Stimulated activated CD8-positive, alpha-beta memory T cell treated with anti-CD3 and anti-CD28 coated beads, Interleukin-7, amount 100 ng/mL, for 48 hours (primary cell): ENCODE measurements around the gene PRKD2.
"Not testable (repeated sequence)": the region's sequence is repeated elsewhere in the genome, so short reads cannot be mapped to it uniquely, and the experiment has no call there.

ENCODE experiments used
- DNase-seq, 2 donors: peaks; one replicate each; pipeline ENCODE4 v3.0.0-alpha.2; 2020; ENCODE audit warnings: low read depth in 1 of 2; ENCODE audit errors: extremely low read depth in 1 of 2

PRKD2 gene

DNA sequence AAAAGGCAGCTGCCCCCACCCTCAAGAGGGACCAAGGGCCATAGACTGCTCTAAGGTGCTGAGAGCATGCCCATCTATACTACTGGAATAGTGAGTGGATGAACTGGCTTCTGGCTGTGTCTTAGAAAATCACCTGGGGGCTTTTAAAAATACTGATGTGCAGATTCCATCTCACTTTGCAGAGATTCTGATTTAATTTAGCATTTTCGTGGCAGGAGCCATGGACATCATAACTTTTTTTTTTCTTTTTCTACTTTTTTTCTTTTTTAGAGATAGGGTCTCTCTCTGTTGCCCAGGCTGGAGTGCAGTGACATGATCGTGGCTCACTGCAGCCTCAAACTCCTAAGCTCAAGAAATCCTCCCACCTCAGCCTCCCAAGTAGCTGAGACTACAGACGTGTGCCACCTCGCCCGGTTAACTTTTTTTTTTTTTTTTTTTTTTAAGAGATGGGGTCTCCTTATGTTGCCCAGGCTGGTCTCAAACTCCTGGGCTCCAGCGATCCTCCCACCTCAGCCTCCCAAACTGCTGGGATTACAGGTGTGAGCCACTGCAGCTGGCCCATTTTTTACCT lies 4.1 kb downstream of the PRKD2 start:
- not testable (repeated sequence) for DNase-seq

DNA sequence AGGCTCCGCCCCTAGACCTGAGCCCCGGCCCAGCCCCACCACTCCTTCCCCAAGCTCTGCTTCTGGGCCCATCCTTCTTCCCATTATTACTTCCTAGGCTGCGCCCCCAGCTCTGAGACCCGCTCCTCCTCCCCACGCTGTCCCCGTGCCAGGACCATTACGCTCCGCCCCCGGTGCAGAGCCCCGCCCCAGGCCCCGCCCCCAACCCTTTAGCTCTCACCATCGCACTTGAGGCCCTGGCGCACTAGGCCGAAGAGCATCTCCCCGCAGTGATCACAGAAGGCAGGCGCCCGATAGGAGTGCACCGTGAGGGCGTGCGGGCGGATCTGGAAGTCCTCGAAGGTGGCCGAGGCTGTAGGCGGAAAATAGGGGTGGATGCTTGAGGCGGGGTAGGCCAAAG lies 6.2 kb downstream of the PRKD2 start:
- no peak for DNase-seq

DNA sequence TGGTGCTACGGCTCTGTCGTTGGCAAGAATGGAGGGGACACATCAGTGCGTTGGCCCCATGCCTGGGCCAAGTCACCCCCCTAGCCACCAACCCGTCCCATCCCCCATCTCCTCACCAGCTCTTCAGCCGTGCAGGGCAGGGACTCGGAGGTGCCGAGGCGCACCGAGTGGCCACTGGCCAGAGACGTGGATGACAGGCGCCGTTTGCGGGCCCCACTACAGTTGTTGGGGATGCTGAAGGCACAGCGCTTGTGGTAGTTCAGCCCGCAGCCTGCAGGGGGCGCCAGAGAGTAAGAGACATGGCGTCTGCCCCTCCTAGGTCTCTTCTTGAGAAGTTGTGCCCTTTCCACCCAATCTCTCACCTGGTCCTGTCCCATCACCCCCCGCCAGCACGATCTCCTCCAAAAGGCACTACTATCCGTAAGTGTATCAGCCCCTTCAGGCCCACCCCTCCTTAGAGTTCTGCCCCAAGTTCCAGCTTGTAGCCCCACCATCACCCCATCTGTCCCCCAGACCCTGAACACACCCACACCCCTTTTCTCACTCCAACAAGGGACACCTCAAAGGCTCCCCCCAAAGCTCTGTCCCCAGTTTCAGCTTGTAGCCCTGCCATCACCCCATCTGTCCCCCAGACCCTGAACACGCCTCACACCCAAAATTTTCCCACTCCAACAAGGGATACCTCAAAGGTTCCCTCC lies 12.4 kb downstream of the PRKD2 start:
- DNase-seq, result peak; percentile 61 to 68

DNA sequence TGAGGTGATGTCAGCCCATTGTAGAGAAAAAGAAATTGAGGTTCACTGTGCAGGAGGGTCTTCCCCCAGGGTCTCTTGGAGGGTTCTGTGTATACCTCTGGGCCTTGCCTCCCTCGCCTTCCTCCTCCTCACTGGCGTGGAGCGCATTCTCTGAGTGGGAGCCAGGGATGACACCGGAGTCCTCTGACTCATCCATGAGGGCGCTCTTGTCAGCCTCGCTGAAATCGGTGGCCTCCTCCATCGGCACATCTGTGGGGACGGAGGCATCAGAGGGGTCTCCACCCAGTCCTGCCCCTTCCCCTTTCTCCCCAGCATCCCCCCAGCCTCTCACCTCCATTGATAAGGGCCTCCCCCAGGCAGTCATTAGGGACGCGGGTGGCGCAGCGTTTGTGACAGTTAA lies 16.2 kb downstream of the PRKD2 start:
- DNase-seq, result no peak

DNA sequence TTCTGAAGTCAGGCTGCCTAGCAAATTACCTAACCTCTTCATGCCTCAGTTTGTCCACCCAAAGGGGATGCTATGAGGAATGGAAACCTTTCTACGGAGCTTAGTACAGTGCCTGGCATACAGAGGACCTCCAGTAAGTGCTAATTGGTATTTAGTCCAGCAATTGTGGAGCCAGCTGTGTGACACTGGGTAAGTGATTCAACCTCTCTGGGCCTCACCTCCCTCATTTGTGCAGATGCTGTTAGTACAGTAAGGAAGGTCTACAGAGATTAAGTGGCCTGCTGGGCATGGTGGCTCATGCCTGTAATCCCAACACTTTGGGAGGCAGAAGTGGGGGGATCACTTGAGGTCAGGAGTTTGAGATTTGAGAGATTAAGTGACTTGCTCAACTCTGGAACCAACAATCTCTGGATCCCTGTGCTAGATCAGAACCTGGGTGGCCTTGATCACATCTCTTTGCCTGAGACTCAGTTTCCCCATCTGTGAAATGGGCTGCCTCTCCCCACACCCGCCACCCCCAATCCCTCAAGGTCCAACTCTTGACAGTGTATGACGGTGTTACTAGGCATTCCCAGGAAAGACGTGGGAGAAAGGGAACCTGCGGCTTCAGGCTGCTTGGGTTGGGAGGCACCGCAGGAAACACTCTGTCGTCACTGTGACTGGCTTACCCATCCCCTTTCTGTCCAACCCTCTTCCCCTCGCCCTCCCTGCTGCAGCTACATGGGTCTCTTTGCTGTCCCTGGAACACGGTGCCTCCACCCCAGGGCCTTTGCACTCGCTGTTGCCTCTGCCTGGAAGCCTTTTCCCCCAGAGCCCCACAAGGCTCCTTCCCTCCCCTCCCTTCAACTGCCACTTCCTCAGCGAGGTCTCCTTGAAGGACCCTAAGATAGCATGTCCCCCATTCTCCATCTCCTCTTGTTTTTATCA lies 18.3 kb downstream of the PRKD2 start:
- DNase-seq, result no peak

DNA sequence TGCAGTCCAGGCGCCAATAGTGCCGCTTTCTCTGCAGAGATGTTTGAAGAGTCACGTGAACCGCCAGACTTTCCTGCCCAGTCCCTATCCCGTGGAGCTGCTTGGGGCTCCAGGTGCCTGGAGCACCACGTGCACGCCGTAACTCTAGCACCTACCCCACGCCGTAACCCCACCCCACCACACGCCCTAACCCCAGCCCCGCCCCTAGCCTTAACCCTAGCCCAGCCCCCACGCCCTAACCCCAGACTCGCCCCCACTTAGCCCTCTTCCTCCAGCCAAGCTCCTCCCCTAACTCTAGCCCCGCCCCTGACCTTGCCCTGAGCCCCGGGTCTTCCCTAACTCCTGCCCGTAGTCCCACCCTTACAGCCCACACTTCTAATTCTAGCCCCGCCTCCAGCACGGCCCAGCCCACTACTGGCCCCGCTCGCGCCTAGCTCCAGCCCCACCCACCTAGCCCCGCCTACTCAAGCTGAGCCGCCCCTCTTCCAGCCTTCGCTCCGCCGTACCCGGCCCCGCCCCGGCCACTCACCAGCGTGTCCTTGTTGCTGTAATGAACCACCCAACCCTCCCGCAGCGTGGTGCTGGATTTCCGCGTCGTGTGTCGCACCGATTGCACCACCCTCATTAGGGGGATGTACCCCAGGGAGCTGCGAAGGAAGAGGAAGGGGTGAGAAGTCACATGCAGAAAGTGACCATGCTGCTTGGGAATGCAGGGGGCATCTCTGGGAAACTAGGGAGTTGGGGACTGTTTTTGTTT lies 19.5 kb downstream of the PRKD2 start:
- no peak for DNase-seq

DNA sequence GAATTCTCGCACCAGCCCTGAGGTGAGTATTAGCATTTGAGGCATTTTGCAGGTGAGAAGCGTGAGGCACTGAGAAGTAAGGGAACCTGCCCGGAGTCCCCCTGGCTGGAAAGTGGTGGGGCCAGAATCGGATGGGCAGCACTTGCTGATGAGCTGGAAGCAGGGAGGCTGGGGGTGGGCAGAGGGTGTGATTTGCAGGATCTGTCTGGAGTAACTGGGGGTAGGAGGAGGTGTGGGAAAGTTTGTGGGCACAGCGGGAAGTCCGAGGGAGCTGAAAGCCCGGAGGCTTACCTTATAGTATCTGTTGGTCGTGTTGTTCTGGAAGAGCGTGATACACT lies 20.1 kb downstream of the PRKD2 start:
- no peak for DNase-seq

DNA sequence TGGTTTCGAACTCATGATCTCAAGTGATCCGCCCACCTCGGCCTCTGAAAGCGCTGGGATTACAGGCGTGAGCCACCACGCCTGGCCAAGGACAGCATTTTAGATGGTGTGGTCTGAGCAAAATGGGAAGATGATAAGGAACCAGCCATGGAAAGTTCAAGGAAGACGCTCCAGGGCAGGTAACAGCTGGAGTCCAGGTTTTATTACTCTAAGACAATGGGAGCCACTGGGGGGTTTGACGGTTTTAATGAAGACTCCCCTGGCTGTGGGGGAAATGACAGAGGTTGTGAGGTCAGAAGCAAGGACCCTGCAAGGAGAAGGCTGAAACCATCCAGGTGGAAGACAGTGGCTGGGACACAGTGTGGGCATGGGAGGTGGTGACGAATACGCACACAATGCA lies 20.9 kb downstream of the PRKD2 start:
- DNase-seq, result no peak

DNA sequence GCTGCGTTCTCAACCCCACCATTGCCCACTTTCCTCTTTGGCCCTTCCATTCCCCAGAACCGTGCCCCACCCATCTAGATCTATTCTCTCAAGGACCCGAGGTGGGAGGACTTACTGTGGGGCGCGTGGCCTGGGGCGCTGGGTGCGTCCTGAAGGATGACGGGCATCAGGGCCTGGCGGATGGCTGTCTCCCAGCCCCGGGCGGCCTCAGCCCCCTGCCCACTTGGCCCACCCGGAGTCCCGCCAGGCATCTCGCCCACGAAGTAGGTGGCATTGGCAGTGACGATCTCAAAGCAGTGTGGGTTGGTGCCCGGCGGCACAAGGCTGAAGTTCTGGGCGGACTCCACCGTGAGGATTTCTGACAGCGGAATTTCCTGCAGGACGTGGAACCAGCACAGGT lies 23.2 kb downstream of the PRKD2 start:
- DNase-seq, result no peak

DNA sequence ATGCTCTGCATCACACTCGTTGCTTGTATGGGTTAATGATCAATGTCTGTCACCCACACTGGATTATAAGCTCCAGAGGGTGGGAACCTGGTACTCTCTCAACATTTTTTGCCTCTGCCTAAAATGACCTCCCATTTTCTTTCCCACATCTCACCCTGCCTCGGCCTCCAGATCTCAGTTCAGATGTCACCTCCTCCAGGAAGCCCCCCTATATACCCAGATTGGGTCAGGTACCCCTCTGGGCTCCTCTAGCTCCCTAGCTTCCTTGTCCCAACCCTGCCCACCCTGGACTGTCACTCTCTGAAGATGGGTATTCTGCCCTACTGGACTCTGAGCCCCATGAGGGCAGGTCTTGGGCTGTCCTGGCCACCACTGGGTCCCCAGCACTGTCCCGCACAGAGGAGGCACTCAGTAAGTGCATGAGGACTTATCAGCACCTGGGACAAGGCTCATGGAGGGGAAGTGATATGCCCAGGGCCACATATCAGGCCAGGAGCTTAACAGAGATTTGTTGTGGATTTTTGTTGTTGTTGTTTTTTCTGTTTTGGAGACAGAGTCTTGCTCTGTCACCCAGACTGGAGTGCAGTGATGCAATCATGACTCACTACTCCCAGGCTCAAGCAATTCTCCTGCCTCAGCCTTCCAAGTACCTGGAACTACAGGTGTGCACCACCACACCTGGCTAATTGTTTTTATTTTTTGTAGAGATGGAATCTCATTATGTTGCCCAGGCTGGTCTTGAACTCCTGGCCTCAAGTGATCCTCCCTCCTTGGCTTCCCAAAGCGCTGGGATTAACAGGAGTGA lies 23.8 kb downstream of the PRKD2 start:
- no peak for DNase-seq

DNA sequence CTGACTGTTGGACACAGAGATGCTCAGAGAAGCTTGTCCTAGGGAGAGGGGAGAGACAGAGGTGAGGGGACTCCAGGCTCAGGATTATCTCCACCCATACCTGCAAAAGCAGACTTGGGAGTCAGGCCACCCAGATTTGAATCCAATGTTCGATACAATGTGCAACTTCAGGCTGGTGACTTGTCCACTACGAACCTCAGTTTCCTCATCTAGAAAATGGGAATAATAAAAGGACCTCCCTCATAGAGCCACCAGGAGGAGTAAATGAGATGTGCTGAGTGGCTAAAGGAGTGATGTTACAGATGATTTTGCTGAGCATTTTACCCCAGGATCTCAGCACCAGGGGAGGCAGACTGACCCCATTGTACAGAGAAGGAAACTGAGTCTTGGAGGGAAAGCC lies 25.0 kb downstream of the PRKD2 start:
- no peak for DNase-seq

DNA sequence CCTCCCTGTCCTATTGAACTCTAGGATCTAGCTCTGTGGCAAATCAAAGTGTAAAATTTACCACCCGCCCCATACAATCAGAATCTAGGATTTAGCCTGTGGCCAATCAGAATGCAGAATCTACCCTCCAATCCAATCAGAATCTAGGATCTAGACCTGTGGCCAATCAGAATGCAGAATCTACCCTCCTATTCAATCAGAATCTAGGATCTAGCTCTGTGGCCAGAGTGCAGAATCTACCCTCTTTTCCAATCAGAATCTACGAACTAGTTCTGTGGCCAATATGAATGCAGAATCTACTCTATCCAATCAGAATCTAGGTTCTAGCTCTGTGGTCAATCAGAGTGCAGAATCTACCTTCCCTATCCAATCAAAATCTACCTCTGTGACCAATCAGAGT lies 25.8 kb downstream of the PRKD2 start:
- no peak for DNase-seq

DNA sequence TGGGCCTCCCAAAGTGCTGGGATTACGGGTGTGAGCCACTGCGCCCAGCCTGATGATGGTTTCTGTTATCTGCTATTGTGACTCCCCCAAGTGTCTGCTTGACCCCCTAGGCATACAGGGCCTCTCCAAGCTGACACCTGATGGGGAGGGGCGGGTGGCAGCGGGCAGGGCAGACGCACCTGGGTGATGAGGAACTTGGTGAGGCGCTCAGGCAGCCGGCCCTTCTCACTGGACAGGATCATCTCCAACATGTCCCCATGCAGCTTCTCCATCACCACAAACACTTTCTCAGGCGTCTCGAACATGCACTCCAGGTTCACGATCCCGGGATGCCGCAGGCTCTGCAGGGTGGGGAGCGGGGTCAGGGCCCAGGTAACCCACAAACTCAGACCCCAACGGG lies 27.6 kb downstream of the PRKD2 start:
- DNase-seq, result no peak

DNA sequence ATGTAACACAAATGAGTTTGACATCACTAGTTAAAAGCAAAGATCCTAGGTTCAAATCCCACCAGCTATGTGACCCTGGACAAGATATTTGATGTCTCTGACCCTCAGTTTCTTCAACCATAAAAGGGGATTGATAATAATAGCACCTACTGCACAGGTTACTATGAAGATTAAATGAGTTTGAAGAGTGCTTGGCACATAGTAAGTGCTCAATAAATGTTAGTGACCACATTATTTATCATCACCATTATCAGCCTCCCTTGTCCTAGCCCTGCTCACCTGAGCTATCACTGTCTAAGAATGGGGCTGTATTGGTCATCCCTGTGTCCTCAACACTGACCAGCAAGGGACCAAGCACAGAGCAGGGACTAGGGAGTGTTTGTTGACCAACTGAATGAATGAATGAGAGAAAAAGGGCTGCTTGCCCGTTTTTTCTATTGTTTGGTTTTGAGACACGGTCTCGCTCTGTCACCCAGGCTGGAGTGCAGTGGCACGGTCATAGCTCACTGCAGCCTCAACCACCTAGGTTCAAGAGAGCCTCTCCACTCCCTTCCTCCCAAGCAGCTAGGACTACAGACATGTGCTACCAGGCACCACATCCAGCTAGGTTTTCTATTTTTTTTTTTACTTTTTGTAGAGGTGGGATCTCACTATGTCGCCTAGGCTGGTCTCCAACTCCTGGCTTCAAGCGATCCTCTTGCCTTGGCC lies 29.3 kb downstream of the PRKD2 start:
- no peak for DNase-seq

DNA sequence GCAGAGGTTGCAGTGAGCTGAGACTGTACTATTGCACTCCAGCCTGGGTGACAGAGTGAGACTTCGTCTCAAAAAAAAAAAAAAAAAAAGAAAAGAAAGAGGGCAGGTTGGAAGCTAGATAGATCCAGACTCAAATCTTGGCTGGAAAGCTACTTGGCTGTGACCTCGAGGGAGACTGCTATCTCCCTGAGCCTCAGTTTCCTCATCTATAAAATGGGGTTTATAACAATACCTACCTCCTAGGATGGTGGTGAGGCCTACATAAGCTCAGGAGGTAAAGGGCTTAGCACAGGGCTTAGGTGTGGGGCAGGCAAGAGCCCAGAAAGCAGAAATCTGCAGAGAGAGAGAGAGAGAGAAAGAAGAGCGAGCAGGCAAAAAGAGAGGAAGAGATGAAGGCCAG lies 31.7 kb downstream of the PRKD2 start:
- no peak for DNase-seq

DNA sequence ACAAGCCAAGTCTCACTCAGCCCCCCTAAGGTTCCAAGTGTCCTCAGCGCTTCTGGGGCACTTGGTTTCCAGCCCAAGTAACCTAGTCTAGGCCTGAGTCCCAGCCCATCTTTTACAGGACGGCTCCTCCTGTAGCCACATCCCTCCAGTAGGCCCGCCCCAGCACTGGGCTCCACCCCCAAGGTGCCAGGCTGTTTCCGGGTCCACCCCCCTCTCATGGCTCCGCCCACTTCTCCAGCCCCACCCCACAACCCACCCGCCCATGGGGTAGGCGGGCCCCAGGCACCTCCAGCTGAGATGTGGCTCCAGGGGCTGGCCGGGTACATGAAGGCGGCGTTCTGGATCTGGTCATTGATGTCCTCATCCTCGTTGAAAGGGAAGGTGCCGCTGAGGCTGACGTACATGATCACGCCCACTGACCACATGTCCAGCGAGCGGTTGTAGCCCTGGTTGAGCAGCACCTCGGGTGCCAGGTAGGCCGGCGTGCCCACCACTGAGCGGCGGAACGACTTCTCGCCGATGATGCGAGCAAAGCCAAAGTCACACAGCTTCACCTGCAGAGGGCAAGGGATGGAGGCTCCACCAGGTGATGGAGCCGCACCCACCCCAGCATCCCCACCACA lies 38.7 kb downstream of the PRKD2 start:
- peak; percentile 46 to 62 for DNase-seq

DNA sequence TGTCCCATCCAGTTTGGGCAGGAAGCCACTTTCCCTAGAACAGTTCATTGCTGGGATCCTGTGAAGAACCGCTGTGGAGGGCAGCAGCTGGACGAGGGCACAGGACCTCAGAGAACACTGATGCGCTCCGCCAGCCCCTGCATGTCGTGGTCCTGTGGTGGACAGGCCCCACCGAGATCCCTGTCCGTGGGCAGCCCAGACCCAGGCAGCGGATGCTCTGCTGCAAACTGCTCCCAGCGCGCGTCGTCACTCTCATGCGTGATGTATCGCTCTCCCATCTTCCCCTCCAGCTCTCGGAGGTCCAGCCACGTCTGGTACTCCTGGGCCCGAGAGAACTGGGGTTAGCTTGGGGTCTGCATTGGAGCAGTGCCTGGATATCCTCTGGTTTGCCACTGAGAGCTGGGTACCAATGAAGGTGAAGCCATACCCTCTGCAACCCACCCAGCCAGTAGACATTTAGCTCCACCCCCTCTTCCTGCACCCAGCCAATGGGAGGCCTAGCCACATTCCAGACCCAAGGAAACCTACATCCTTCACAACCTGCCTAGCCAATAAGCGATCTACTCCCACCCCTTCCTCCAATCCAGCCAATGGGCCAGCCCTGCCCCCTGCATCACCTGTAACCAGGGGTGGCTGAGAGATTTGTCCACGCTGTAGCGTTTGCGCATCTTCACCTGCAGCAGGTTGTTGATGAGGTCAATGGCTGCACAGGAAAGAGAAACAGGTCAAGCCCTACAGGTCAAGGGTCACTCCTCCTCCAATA lies 42.3 kb downstream of the PRKD2 start:
- DNase-seq, result no peak

DNA sequence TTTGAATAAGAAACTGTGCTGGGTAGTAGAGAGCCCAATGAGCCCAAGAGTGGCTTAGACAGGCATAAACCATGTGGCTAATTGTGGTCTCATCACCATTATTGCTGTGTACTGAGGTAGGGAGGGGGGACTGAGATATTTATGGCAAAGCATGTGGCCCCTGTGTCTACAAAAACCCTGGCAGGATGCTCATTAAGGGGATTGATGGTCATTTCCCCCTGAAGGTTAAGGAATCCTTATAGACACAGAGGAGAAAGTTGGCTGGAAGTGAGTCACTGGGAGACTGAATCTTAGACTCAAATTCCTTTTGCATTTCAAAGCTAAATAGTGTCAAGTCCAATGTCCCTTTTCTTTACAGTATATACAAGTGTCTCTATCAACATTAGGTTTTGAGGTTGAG lies 46.1 kb downstream of the PRKD2 start:
- no peak for DNase-seq

DNA sequence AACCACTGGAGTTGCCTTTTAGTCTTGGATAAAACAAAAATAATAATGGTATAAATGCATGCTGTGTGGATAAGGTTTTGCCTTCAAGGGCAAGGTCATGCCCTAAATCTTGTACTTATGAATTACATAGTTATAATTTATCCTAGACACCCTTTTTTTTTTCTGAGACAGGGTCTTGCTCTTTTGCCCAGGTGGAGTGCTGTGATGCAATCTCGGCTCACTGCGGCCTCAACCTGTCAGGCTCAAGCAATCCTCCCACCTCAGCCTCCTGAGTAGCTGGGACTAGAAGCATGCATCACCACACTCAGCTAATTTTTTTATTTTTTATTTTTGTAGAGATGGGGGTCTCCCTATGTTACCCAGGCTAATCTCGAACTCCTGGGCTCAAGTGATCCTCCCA lies 48.3 kb downstream of the PRKD2 start:
- DNase-seq, result no peak
